Lower leg skin (tissue), 4 donors: ENCODE data around the gene FBXO31. TPM values are rescaled to one million over a fixed set of nuclear protein-coding genes. Genes with fewer than 3 reads are reported as not detected.

Experiments used
- DNase-seq, 2 donors: peaks; one replicate each; pipeline ENCODE4 v3.0.0-alpha.2; 2019; ENCODE audit warnings: low spot score in 2 of 2
- H3K4me3 ChIP-seq: fragments of 200-600 bp; sonication (generic); 2 replicates; pipeline ENCODE4 v1.5.1; 2017; ENCODE audit warnings: mild to moderate bottlenecking, low read depth; ENCODE audit not compliant: poor library complexity, severe bottlenecking
- POLR2A ChIP-seq, 2 donors: fragments of 450-650 bp; IDR thresholded peaks; one replicate each; pipeline ENCODE4 v1.6.1; 2016 to 2017; ENCODE audit warnings: antibody characterized with exemption in 2 of 2, mild to moderate bottlenecking in 1 of 2, moderate library complexity in 1 of 2
- WGBS, 2 donors: methylation state at CpG; one replicate each; pipeline ENCODE4 v1.1.5; 2018; 5-methylcytosine and 5-hydroxymethylcytosine counted together
- intact Hi-C: fragments of 100-400 bp; cut with DNase I; formaldehyde crosslinking; loops from one replicate; pipeline ENCODE4 v1.15.0; 2023; ENCODE audit warnings: low total_unique reads
- total RNA-seq, 4 donors: library from RNA; depleted of rRNA; stranded (reverse); fragments of >200 nt; gene quantifications; one replicate each; pipeline ENCODE4 v1.1.0, GENCODE V29; 2016
- TF ChIP-seq, protein P1 (sequence below), 3 donors: fragments of 450-650 bp; IDR thresholded peaks; one replicate each; pipeline ENCODE4 v1.5.1; 2016; ENCODE audit warnings: antibody characterized with exemption in 3 of 3, mild to moderate bottlenecking in 3 of 3, moderate library complexity in 2 of 3

FBXO31 gene
- total RNA-seq, 4 donors from 2014 or later, result 64.3 to 127 (median 84.1) TPM

DNA sequence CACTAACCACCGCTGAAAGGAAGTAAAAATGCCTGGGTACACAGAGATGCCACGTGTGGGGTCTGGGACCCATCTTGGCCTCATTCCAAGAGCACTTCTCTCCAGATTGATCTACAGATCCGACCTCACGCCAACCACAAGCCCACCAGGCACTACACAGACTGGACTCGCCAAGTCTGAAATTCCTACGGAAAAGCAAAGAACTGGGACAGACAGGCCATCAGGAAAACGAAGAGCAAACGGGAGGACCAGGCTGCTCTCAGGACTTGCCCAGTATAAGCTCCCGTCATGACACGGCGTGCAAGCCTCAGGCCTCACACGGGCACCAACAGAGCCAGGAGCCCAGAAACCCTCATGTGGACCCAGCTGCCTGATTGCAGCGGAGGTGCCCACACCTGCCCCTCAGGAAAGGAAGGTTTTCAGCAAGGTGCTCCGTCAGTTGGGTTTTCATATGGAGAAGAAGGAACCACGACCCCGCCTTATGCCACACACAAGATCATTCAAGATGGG is 46.3 kb downstream of the FBXO31 start:
- intact Hi-C loops, result no loop called here
- 76 to 82% methylated on average over 16 of the region's 16 CpGs for WGBS, 2 donors
- DNase-seq, result no peak
- TF ChIP-seq POLR2A (IDR thresholded peaks at IDR 0.05), result no peak
- TF ChIP-seq, protein P1, sequence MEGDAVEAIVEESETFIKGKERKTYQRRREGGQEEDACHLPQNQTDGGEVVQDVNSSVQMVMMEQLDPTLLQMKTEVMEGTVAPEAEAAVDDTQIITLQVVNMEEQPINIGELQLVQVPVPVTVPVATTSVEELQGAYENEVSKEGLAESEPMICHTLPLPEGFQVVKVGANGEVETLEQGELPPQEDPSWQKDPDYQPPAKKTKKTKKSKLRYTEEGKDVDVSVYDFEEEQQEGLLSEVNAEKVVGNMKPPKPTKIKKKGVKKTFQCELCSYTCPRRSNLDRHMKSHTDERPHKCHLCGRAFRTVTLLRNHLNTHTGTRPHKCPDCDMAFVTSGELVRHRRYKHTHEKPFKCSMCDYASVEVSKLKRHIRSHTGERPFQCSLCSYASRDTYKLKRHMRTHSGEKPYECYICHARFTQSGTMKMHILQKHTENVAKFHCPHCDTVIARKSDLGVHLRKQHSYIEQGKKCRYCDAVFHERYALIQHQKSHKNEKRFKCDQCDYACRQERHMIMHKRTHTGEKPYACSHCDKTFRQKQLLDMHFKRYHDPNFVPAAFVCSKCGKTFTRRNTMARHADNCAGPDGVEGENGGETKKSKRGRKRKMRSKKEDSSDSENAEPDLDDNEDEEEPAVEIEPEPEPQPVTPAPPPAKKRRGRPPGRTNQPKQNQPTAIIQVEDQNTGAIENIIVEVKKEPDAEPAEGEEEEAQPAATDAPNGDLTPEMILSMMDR (IDR thresholded peaks at IDR 0.05), result no peak
- no peak overlapping the region for H3K4me3 ChIP-seq

DNA sequence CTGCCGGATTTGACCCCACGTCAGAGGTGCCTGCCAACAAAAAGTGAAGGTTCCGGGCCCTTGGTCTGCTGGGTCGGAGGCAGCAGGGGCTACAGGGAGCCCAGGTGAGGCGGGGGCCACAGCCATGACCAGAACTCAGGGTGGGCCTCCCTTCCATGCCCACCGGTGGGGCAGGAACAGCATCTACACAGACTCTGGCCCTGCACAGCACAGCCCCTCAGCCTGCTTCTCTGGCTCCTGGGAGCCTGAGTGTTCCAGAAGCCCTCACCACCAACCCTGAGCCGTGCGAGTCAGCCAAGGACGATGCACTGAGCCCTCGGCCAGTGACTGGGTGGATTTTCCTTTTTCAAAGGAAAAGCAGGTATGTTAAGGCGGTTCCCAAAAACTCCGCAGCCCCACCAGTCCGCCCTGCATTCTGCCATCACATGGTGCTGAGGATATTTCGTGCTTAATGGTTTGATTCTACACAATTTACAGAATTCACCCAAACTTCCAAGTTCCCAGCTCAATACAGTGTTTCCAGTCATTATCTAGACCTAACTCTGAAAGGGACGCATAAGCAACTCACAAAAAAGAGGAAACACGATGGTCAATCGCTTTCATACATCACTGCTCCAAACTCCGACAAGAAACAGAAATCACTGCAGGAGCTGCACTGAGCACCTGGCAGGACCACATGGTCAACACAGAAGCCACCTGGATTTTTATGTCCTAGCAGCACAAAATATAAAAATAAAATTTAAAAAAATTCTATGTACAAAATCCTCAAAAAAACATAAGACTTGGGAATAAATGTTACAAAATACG is 46.9 kb downstream of the FBXO31 start:
- WGBS, 2 donors, result 91 to 95% methylated on average over 17 to 19 of the region's 19 CpGs
- no peak overlapping the region for H3K4me3 ChIP-seq
- TF ChIP-seq, protein P1 (IDR thresholded peaks at IDR 0.05), result no peak
- TF ChIP-seq POLR2A (IDR thresholded peaks at IDR 0.05), result no peak
- intact Hi-C loops, result no loop called here
- DNase-seq, result no peak

DNA sequence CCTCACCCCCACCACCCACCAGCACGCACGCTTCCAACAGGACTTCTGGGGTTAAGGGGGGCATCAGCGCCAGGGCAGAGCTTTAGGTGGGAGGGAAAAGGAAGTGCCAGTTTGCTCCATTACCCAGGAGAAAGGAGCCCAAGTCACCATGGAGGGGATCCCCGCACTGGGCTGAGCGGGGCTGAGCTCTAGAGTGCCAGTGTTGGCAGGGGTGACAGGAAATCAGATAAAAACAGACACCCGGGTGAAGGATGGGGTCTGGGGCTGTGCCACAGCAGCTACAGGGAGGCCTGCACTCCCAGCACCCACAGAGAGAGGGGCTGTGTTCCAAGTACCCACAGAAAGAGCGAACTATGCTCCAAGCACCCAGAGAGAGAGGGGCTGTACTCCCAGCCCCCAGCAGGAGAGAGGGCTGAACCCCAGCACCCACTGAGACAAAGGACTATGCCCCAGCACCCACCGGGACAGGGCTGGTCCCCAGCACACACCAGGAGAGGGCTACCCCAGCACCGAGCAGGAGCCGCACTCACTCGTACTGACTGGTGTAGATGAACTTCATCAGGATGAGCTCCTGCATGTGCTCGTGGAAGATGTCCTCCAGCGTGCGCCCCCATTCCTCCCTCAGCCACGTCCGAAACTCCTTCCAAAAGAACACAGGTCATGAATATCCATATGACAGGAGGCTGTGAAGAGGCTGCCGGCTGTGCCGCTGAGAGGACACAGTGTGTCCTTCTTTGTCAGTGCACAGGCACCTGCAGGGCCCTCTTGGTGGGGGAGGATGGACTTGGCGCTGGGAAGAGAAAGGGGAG is 47.7 kb downstream of the FBXO31 start:
- 91 to 94% methylated on average over 18 to 19 of the region's 19 CpGs for WGBS, 2 donors
- no peak overlapping the region for H3K4me3 ChIP-seq
- no peak for TF ChIP-seq POLR2A (IDR thresholded peaks at IDR 0.05)
- TF ChIP-seq, protein P1 (IDR thresholded peaks at IDR 0.05), result no peak
- intact Hi-C loops, result no loop called here
- DNase-seq, result no peak

DNA sequence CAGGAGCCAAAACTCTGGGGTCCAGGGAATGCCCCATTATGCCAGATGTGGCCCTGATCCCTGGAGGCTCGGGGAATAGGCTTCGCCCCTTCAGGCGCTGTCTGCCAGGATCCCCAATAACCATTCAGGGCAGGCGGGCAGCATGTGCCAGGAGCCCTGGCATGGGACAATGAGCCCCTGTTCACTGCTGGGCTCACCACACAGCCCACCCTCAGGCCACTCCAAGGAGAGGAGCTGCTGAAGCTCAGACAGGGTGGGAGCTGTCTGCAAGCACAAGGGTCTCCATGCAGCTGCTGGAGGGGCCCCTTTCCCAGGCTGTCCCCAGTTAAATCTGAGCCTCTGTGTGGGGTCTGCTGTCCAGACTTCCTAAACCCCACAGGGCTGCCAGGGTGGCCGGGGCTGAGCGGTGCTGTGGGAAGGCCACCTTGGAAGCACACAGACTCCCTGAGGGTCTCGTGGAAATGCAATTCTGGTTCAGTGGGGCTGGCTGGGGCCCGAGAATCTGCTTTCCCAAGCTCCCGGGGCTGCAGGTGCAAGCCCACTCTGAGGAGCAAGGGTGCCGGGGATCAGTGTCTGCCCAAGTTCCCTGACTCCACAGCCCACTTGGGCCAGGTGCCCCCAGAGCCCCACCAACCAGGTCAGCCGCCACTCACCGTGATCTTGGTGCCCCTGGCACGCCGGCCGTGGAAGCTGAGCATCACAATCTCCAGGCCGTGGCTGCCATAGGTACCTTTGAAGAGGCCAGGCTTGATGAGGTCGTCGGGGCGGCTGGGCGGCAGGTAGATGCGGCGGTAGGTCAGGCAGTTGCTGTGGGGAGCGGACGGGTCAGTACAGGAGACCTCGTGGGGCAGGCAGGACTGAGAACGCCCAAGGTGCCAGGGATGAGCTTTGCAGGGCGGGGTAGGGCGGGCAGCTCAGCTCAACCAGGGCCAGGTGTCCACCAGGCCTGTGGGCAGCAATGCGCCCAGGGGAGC is 48.6 kb downstream of the FBXO31 start:
- no peak for TF ChIP-seq POLR2A (IDR thresholded peaks at IDR 0.05)
- TF ChIP-seq, protein P1 (IDR thresholded peaks at IDR 0.05), result no peak
- no peak overlapping the region for H3K4me3 ChIP-seq
- WGBS, 2 donors, result 88 to 93% methylated on average over 24 to 28 of the region's 29 CpGs
- intact Hi-C loops, result no loop called here
- DNase-seq, result no peak
